Heart left ventricle (tissue), 16 donors: ENCODE measurements around the gene NRTN. TPM values are rescaled to one million over a fixed set of nuclear protein-coding genes. Genes with fewer than 3 reads are reported as not detected.

Source experiments
- ATAC-seq, 4 donors: fragments of 200-7000 bp; cut with Tn5 transposase; one replicate each; pipeline ENCODE4 v1.9.1; 2020 to 2022; ENCODE audit warnings: moderate library complexity in 4 of 4, mild to moderate bottlenecking in 3 of 4, moderate number of reproducible peaks in 1 of 4
- DNase-seq, 5 donors: peaks; one replicate each; pipeline ENCODE4 v3.0.0-alpha.2; 2020
- H3K27ac ChIP-seq, 12 donors: fragments of 200-600 bp; sonication (generic) in 4 of 12; one replicate each; pipeline versions ENCODE4 v1.5.0 to v1.8.0; 2016 to 2022; ENCODE audit warnings: mild to moderate bottlenecking in 2 of 12
- H3K27me3 ChIP-seq, 9 donors: fragments of 200-600 bp; sonication (generic) in 2 of 9; one replicate each; pipeline versions ENCODE4 v1.5.1 to v1.8.0; 2016 to 2022; ENCODE audit warnings: mild to moderate bottlenecking in 3 of 9
- H3K36me3 ChIP-seq, 9 donors: fragments of 200-600 bp; sonication (generic) in 2 of 9; one replicate each; pipeline versions ENCODE4 v1.5.0 to v1.8.0; 2018 to 2022; ENCODE audit warnings: mild to moderate bottlenecking in 2 of 9
- H3K4me1 ChIP-seq, 12 donors: fragments of 200-600 bp; sonication (generic) in 4 of 12; one replicate each; pipeline versions ENCODE4 v1.5.0 to v1.8.0; 2016 to 2022; ENCODE audit warnings: mild to moderate bottlenecking in 3 of 12
- H3K4me3 ChIP-seq, 12 donors: fragments of 200-600 bp; sonication (generic) in 4 of 12; one replicate each; pipeline versions ENCODE4 v1.5.0 to v1.8.0; 2017 to 2022; ENCODE audit warnings: mild to moderate bottlenecking in 9 of 12, moderate library complexity in 4 of 12
- H3K9me3 ChIP-seq, 12 donors: fragments of 200-600 bp; sonication (generic) in 4 of 12; one replicate each; pipeline versions ENCODE4 v1.5.0 to v1.8.0; 2016 to 2022; ENCODE audit warnings: mild to moderate bottlenecking in 1 of 12
- CTCF ChIP-seq, 12 donors: fragments of 200-600 bp; sonication (generic) in 4 of 12; IDR thresholded peaks; one replicate each; pipeline versions ENCODE4 v1.5.0 to v1.8.0; 2018 to 2022; ENCODE audit warnings: antibody characterized with exemption in 12 of 12, mild to moderate bottlenecking in 5 of 12
- POLR2A ChIP-seq, 2 donors: fragments of 450-650 bp; IDR thresholded peaks; one replicate each; pipeline ENCODE4 v1.6.1; 2017; ENCODE audit warnings: antibody characterized with exemption in 2 of 2, mild to moderate bottlenecking in 2 of 2, moderate library complexity in 2 of 2
- WGBS, 4 donors: extraction: QIAGEN DNeasy Blood & Tissue Kit in 2 of 4; methylation state at CpG; one replicate each; pipeline versions ENCODE4 v1.1.5 to v1.1.7; 2013 to 2018; 5-methylcytosine and 5-hydroxymethylcytosine counted together
- intact Hi-C, 10 donors: fragments of 100-400 bp; cut with DNase I; formaldehyde crosslinking; loops; one replicate each; pipeline versions ENCODE4 v1.11.1 to v1.14.2; 2022
- polyA plus RNA-seq, 2 donors: library from polyadenylated mRNA; stranded (reverse); fragments of 200-250 nt; gene quantifications; one replicate each; pipeline ENCODE4 v1.2.3, GENCODE V29; 2013
- total RNA-seq, 9 donors: library from RNA; depleted of rRNA in 2 of 9; stranded (reverse); fragments of >200 nt in 2 of 9; fragmentation: NEBNext Ultra II Directional in 3 of 9; extraction: Animal tissue kit (Norgen Biotek cat#: 25700) in 3 of 9; gene quantifications; one replicate each; pipeline versions ENCODE4 v1.1.0 to v1.2.4, GENCODE V29; 2016 to 2023
- donor health status: ischemic (EF 13 %, LVEDD 7.1; RV severe dilation, severe dysfunction).
- donor health status: healthy with polysubstance abuse.
- donor health status: DM: no; HTN: yes; CAD: no.
- donor health status: DM: no; HTN: no; CAD: no.
- donor health status: ischemic (EF 25% LVEDD 6.9; RV normal size, moderate dysfunction).
- donor health status: ischemic (EF 25% LVEDD 5.7; RV mildly dilated, moderate dysfunction).
- donor health status: healthy.
- donor health status: DM: yes; HTN: yes; CAD: no.
- donor health status: ischemic (EF 35%, LVEDD 5.7; RV mildly dilated, moderate dysfunction).
- donor health status: nonischemic (EF 11% LVEDD 7.7; RV severe dilation, severe dysfunction).
- donor health status: DM: yes; HTN: yes; CAD: no.
- donor health status: PGD.
- donor health status: ischemic (EF 29% LVEDD 5.4; RV normal size, mild dysfunction).
- donor health status: nonischemic (EF 23%, LVEDD 6.1; RV moderate dilation, normal function).

The NRTN gene
- total and polyA plus RNA-seq, 11 donors, result 8.0 to 54.2 (median 18.2) TPM

GRCh38 chr19:5782945-5783919, 21.6 kb upstream of the NRTN start:
- DNase-seq, result no peak
- peaks cover 0 to 51% (median 42%) of the 10 kb centered on the region in 9 donors for H3K36me3 ChIP-seq
- intact Hi-C loops, result no loop called here
- ATAC-seq, result peak in 3 of 4 donors; percentile 4 to 9 (median 6)
- 82 to 87% (median 84%) methylated on average over 24 to 48 of the region's 48 CpGs for WGBS, 4 donors
- H3K4me1 ChIP-seq, result no peaks in the 10 kb centered on the region
- TF ChIP-seq CTCF (IDR thresholded peaks at IDR 0.05), result no peak
- no peak for TF ChIP-seq POLR2A (IDR thresholded peaks at IDR 0.05)
- no peak overlapping the region for H3K27ac ChIP-seq
- no peak overlapping the region for H3K4me3 ChIP-seq
- H3K27me3 ChIP-seq, result no peaks in the 10 kb centered on the region
- no peaks in the 10 kb centered on the region for H3K9me3 ChIP-seq

GRCh38 chr19:5784581-5785147, 20.2 kb upstream of the NRTN start, which contains the start of gene PRR22:
TSS of gene PRR22 (minus strand) at chr19:5784746. CDS start at chr19:5784660, 86 bp downstream.
- DNase-seq, result no peak
- WGBS, 4 donors, result 92 to 97% (median 93%) methylated on average over 11 to 15 of the region's 15 CpGs
- Histone ChIP-seq H3K36me3 (peaks cover 2 to 65% (median 57%) of the 10 kb centered on the region in 9 donors), H3K9me3 (no peaks in the 10 kb centered on the region), H3K4me1 (peaks cover 0 to under 1% (median 0%) of the 10 kb centered on the region in 12 donors), H3K27me3 (no peaks in the 10 kb centered on the region), H3K4me3 (no peak within 1 kb of the TSS), H3K27ac (no peak within 1 kb of the TSS)
- TF ChIP-seq CTCF (IDR thresholded peaks at IDR 0.05) (no peak), POLR2A (IDR thresholded peaks at IDR 0.05) (no peak)
- intact Hi-C loops, result no loop called here
- no peak for ATAC-seq

GRCh38 chr19:5785423-5785822, 19.4 kb upstream of the NRTN start:
- Histone ChIP-seq H3K9me3 (no peaks in the 10 kb centered on the region), H3K27me3 (no peaks in the 10 kb centered on the region), H3K4me3 (no peak overlapping the region), H3K27ac (no peak overlapping the region), H3K4me1 (peaks cover 0 to 8% (median 6%) of the 10 kb centered on the region in 12 donors), H3K36me3 (peaks cover 2 to 69% (median 61%) of the 10 kb centered on the region in 9 donors)
- 94 to 98% (median 96%) methylated on average over 10 to 37 of the region's 37 CpGs for WGBS, 4 donors
- intact Hi-C loops, result no loop called here
- DNase-seq (no peak), ATAC-seq (no peak)
- TF ChIP-seq POLR2A (IDR thresholded peaks at IDR 0.05), result no peak
- no peak for TF ChIP-seq CTCF (IDR thresholded peaks at IDR 0.05)
